GM19328 (cell line): Measurements from ENCODE around the gene PAOX.
"Not testable (repeated sequence)": the region's sequence is repeated elsewhere in the genome, so short reads cannot be mapped to it uniquely, and the experiment has no call there.

ENCODE experiments used
- ATAC-seq: cut with Tn5 transposase; IDR thresholded peaks from one replicate; pipeline ENCODE4 v1.9.1; 2021; ENCODE audit warnings: mild to moderate bottlenecking, moderate library complexity; ENCODE audit not compliant: unreplicated experiment

Gene PAOX

DNA sequence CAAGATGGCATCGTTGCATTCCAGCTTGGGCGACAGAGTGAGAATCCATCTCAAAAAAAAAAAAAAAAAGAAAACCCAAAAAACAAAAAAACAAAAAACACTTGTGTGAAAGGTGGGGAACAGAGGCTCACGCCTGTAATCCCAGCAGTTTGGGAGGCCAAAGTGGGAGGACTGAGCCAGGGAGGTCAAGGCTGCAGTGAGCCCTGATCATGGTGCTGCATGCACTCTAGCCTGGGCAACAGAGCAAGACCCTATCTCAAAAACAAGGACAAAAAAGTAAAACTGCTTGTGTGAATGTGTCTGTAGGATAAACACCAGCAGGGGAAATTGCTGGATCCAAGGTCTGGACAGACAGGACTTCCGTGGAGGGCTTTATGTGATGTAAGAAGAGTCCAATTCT, 4.5 kb downstream of the PAOX start:
- ATAC-seq, result no peak

DNA sequence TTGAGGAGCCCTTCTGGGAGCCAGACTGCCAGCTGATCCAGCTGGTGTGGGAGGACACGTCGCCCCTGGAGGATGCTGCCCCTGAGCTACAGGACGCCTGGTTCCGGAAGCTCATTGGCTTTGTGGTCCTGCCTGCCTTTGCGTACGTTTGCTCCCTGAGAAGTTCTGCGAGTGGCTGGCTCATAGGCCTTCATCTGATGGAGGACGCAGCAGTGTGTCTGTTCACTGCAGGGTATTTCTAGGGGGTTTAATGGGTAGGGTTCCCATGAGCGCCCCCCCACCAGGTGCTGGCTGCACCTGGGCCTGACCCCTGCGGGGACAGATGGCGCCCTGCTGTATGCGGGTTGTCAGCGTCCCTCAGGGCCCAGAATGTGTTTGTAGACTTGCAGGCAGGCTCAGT, 5.0 kb downstream of the PAOX start:
- ATAC-seq, result no peak

DNA sequence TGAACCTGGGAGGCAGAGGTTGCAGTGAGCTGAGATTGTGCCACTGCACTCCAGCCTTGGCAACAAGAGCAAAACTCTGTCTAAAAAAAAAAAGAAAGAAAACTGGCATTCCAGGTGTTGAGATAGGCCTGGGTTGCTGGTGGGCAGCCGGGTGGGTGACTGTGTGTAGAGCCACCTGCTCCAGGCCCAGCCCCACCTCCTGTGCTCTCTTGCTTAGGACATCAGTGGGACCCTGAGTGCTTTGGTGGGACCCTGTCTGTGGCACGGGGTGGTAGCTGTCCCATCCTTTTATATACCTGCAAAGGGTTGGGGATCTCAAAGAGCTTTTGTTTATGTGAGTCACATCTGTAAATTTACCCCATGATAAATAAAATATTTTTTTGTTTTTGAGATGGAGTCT, 6.2 kb downstream of the PAOX start:
- ATAC-seq, result no peak

DNA sequence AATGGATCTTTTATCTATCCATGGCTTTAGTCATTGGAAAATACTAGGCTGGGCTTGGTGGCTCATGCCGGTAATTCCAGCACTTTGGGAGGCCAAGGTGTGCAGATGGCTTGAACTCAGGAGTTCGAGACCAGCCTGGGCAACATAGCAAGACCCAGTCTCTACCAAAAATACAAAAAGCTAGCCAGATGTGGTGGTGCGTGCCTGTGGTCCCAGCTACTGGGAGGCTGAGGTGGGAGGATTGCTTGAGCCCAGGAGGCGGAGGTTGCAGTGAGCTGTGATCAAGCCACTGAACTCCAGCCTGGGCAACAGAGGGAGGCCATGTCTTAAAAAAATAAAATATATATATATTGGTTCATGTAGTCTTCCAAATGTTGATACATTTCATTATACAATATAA, 7.9 kb downstream of the PAOX start:
- not testable (repeated sequence) for ATAC-seq

DNA sequence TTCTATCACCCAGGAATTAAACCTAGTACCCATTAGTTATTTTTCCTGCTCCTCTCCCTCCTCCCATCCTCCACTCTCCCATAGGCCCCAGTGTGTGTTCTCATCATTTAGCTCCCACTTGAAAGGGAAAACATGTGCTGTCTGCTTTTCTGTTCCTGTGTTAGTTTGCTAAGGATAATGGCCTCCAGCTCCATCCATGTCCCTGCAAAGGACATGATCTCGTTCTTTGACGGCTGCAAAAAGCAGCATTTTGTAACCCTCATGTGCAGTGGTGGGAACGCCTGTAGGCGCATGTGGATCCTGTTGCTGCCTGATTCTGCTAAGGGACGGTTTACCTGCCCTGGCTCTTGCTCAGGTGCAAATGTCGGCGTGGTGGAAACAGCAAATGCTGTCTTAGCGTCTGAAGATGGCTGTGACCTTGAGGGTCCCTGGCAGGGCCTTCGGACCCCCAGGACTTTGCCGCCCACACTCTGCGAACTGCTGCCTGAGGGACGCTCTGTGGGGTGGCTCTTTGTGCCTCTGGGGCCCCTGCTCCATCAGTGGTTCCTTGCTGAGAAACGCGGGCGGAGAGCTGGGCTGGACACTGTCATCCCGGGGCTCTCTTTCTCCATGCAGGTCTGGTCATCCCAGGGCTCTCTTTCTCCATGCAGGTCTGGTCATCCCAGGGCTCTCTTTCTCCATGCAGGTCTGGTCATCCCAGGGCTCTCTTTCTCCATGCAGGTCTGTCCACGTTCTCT, 9.3 kb downstream of the PAOX start:
- peak; percentile 5 for ATAC-seq

DNA sequence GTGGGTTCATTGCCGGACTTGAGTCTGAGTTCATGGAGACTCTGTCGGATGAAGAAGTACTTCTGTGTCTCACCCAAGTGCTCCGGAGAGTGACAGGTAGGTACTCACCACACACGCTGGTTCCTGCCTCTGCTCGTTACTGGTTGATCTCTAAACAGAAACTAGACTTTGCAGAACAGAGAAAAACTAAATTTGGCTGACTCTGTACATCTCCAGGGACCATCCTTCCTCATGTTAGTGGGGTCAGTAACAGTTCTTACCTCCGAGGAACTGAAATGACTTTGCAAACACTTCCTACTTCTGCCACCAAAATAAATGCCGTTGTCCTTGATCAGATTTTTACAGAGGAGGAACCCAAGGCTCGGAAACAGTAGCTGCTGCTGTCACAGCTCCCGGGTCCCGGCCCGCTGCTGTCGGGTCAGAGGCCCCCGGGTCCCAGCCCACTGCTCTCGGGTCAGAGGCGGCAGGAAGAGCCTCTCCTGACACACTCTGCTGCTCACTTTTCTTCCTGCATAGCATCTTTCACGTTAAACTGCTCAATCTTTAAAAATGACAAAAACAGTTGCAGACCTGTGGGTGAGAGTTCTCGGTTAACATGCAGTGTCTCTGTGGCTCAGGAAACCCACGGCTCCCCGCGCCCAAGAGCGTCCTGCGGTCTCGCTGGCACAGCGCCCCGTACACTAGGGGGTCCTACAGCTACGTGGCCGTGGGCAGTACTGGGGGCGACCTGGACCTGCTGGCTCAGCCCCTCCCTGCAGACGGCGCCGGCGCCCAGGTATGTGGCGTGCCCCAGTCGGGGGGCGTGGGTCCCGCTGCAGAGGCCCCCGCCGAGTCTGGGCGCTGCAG, 10.1 kb downstream of the PAOX start:
- peak; percentile 74 for ATAC-seq

DNA sequence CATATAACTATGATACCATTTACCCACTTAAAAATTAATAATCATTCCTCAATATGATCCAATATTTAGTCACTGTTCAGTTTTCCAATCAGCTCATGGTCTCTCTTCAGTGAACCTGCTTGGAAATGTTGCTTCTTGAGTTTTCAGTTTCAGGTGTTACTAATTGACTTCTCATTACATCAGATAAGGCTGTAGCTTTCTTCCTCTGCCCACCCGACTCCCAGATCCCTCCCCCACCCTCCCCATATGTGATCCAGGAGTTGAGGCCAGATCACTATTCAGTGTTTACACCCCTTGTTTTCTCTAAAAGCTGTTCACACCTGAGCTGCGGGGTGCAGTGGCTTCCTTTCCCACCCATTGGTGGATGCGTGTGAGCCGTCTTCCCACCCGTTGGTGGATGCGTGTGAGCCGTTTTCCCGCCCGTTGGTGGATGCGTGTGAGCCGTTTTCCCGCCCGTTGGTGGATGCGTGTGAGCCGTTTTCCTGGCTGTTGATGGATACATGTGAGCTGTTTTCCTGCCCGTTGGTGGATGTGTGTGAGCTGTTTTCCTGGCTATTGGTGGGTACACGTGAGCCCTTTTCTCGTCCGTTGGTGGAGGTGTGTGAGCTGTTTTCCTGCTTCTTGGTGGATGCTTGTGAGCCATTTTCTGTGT, 11.7 kb downstream of the PAOX start:
- no peak for ATAC-seq

DNA sequence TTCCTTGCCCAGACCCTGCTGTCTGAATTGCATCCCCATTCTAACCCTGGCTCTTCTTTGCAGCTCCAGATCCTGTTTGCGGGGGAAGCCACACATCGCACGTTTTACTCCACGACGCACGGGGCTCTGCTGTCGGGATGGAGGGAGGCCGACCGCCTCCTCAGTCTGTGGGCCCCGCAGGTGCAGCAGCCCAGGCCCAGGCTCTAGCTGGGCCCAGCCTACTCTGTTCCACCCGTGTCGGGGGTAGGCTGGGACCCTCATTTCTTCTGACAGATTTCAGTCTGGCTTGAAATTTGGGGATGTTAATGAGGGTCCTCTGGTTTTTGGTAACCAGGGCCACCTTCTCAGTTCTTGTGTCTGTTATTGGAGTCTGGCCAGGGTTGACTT, 12.2 kb downstream of the PAOX start:
- ATAC-seq, result no peak

DNA sequence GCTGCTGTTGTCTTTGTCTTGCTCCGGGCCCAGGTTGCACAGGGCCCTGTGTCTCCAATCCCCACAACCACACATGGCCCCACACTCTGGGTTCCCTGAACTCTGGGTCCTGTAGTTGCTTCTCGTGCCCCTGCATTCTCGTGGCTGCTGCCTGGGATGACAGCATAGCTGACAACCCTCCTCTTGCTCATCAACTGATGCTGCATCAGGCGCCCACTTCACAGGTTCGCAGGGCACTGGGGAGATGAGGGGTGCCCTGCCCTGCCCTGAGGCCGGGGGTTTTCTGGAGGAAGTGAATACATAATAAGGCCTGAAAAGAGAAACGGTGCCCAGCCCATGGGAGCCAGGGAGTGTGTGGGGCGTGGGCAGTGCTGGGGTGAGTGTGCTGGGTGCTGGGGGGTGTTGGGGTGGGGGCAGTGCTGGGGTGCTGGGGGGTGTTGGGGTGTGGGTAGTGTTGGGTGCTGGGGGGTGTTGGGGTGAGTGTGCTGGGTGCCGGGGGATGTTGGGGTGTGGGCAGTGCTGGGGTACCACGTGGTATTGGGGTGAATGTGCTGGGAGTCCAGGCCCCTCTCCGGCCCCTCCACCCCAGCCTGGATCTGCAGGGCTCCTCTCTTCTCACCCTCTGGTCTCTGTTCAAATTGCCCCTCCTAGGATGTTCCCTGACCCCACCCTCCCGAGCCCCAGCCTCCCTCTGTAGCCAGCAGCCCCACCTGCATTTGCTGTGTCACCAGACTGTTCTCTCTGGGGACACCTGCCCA, 12.9 kb downstream of the PAOX start:
- ATAC-seq, result no peak

DNA sequence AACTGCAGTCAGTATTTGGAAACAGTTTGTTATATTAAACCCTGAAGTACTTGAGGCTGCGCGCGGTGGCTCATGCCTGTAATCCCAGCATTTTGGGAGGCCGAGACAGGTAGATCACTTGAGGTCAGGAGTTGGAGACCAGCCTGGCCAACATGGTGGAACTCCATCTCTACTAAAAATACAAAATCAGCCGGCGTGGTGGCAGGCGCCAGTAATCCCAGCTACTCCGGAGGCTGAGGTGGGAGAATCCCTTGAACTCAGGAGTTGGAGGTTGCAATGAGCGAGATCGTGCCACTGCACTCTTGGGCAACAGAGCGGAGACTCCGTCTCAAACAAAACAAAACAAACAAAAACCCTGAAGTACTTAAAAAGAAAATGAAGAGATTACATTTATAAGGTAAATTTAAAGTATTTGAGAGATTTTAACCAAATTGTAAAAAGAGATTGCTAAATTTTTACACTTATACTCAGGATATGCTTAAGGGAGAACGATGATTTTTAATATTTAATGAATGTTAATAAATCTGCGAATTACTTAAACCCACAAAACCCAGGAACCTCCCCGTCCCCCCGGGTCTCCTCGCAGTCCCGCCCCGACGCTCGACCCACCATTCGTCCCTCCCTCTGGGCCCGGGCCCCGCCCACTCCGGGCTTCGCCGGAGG, 14.5 kb downstream of the PAOX start:
- no peak for ATAC-seq

DNA sequence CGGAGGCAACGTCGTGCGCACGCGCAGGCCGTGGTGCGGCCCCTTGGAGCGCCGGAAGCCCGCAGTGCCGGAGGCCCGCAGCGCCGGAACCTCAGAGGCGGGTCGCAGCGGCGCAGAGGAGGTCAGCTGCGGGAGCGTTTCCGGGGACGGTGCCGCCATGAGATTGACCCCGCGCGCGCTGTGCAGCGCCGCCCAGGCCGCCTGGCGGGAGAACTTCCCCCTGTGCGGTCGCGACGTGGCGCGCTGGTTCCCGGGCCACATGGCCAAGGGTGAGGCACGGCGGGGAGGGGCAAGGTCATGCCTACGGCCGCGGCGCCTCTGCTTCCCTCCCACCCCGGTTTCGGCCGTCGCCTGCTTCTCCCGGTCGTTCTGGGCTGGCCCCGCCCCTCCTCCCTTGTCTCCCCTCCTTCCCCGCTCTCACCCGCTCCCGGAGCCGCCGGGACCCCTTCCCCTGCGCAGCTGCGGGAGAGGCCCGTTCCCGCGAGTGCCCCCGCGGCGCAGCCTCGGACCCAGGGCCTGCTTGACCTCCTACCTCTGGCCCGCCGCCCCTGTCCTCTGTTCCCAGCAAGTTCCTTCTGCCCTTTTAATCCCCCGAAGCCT, 15.1 kb downstream of the PAOX start, which contains the start of gene MTG1:
Gene MTG1 (plus strand): TSS at position 94 of the 600 bp plus-strand sequence. CDS start 64 bp downstream, at position 158.
- peak; percentile 69 for ATAC-seq

DNA sequence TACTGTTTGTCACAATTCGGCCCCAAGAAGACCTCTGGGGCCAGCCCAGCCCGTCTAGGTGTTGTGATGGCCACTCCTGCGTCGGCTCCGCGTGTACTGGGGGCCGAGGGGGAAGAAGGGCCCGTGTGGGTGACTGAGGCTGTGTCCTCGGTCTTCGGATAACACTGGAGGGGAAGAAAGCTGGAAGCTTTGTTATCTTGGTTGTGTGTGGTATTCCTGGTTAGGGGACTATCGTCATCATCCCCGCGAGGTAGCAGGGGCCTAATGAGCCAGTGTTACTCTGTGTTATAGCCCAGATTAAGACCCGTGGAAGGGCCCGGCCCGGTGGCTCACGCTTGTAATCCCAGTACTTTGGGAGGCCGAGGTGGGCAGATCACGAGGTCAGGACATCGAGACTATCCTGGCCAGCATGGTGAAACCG, 15.7 kb downstream of the PAOX start:
- ATAC-seq, result no peak

DNA sequence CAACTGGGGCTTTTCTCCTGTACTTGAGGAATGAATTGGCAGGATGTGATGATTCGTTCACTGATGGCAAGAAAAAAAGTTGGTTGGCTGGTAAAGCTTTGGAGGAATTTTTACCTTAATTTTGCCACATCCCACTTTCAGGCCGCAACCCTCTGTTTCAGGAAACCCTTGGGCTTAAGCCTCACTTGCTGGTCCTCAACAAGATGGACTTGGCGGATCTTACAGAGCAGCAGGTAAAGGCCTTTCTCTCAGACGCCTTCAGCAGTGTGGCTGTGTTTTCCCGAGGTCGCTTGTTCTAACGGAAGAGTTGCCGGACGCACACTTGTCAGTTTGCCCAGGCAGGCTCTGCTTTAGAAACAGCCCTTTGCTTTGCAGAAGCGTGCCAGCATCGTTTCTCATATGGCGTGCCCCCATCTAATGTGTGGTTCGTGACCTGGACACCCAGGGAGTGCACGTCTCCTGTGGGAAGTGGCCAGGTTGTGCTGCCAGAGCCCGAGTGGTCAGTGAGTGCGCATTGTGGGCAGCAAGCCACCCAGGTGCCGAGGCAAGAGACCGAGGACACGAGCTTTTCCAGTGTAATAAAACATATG, 17.1 kb downstream of the PAOX start:
- ATAC-seq, result no peak

DNA sequence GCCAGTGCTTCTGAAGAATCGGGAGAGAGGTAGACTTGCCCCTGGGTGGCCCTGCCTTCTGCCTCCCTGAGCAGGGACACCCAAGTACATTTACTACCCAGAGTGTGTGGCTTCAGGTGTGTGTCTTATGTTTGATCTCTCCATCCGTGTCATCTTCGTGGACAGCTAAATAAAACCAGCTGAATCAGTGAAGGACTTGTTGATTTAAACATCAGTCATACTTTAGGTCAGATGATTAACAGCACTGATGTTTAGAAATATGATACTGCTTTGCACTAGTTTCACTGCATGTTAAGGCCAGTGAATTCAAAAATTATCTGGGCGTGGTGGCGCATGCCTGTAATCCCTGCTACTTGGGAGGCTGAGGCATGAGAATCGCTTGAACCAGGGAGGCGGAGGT, 18.9 kb downstream of the PAOX start:
- ATAC-seq, result no peak

DNA sequence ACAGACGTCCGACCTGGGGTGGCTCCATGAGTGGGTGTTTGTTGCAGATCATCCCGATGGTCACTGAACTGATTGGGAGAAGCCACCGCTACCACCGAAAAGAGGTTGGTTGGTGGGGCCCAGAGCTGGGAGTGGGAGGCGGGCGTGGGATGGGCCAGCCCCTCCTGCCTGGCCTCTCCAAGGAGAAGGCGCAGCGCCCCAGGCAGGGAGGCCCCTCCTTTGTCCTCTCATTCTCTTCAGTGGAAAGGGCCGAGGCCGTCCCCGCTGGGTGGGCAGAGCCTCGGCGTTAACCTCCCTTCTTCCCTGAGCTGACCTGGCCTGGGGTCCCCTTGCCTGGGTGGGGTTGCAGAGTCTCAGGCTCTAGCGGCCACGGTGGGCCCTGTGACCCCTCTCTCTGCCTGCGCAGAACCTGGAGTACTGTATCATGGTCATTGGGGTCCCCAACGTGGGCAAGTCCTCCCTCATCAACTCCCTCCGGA, 20.1 kb downstream of the PAOX start:
- no peak for ATAC-seq

DNA sequence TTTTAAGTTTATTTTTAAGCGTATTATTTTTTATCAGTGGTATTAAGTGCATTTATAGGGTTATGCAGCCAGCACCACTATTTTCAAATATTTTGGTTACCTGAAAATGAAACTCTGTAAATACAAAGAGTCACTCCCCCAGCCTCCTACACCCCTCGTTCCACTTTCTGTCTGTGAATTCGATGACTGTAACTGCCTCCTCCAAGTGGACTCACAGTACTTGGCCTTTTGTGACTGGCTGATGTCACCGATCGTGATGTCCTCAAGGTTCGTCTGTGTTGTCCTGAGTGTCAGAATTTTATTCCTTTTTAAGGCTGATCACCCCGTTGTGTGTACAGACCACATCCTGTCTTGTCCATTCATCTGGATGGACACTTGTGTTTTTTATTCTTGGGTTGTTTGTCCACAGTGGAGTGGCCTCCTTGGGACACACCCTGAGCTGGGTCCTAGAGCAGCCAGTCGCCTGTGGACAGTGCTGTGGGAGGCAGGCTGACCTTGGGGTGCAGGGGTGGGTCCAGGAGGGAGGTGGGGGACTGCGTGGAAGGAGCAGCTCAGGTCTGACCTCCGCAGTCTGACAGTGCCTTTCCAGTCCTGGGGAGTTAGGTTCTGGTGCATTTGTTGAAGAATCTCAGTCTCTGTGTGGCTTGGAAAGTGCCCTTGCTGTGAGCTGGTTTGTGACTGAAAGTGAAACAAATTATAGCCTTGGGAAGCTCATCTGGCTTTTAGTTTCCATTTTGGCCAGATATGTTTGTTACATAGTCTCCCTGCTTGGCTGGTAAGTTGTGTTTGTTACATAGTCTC, 21.8 kb downstream of the PAOX start:
- no peak for ATAC-seq

DNA sequence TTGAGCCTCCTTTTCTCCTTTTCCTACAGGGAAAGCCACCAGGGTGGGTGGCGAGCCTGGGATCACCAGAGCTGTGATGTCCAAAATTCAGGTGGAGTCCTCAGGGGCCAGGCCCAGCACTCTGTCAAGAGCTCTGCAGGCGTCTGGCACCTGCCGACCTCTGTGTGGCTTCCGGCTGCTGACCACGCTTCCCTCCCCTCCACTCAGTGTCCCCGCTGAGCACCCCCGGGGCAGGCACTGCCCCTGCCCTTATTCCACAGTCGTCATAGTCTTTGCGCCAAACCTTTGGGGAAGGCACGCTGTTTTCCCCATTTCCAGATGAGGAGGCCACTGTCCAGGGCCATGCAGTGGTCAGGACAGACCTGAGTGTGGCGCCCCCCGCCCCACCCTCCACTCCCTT, 22.4 kb downstream of the PAOX start:
- ATAC-seq, result no peak

DNA sequence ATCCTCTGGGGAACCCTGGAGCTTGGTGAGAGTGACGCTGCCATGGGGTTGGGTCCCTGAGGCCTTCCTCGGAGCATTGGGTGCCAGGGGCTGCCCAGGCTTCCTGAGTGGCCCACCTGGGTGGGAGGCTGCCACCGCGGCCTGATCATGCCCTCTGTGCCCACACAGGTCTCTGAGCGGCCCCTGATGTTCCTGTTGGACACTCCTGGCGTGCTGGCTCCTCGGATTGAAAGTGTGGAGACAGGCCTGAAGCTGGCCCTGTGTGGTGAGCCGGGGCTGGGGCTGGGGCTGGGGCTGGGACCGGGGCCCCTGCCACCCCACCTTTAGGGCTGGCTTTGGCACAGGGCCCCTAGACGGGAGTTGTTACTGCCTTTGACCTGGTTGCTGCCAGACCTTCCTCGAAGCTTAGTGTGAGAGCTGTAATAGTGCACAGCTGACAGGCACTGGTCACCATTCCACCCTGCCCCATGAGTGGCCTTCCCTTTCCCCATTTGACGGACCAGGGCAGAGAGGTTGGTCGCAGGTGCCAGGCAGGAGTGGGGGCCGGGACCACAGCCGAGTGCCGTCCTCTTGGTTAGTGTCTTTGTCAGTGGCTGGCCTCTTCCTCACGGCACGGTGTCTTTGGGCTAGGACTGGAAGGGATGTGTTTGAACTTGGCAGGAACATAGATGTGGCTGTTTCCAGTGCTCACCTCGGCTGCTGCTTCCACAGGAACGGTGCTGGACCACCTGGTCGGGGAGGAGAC, 23.1 kb downstream of the PAOX start:
- ATAC-seq, result no peak
